DND-41 (cell line): Measurements from ENCODE around the gene VAMP2.

Source experiments
- ATAC-seq: fragments of 200-7000 bp; cut with Tn5 transposase; 3 replicates; pipeline ENCODE4 v1.9.1; 2021; ENCODE audit warnings: low read depth; ENCODE audit not compliant: insufficient read depth
- DNase-seq: peaks from one replicate; pipeline ENCODE4 v3.0.0-alpha.2; 2020
- H2AFZ ChIP-seq: 2 replicates; pipeline ENCODE4 v1.6.0; 2012; ENCODE audit warnings: low read depth, low read length
- H3K27ac ChIP-seq: 2 replicates; pipeline ENCODE4 v1.5.1; 2012; ENCODE audit warnings: low read length, inconsistent platforms
- H3K27me3 ChIP-seq: fragments of 200-600 bp; sonication (generic); 2 replicates; pipeline ENCODE4 v1.6.0; 2012; ENCODE audit warnings: low read length, mild to moderate bottlenecking, inconsistent platforms; ENCODE audit not compliant: insufficient read depth, poor library complexity
- H3K36me3 ChIP-seq: 2 replicates; pipeline ENCODE4 v1.5.1; 2012; ENCODE audit warnings: low read length, inconsistent platforms; ENCODE audit not compliant: insufficient read depth
- H3K4me1 ChIP-seq: 2 replicates; pipeline ENCODE4 v1.5.1; 2012; ENCODE audit warnings: mild to moderate bottlenecking, low read length; ENCODE audit not compliant: insufficient read depth
- H3K4me2 ChIP-seq: 2 replicates; pipeline ENCODE4 v1.6.0; 2012; ENCODE audit warnings: mild to moderate bottlenecking, moderate library complexity, low read length, inconsistent platforms; ENCODE audit not compliant: insufficient read depth
- H3K4me3 ChIP-seq, 2 experiments: fragments of 200-600 bp in 1 of 2; shearing (Covaris generic) in 1 of 2; 2 replicates each; pipeline ENCODE4 v1.5.1; 2012 to 2016; ENCODE audit warnings: inconsistent platforms in 2 of 2, low read length in 2 of 2, mild to moderate bottlenecking in 2 of 2, low read depth in 1 of 2, moderate library complexity in 1 of 2
- H3K79me2 ChIP-seq: 2 replicates; pipeline ENCODE4 v1.6.0; 2012; ENCODE audit warnings: low read length, inconsistent platforms; ENCODE audit not compliant: insufficient read depth
- H3K9ac ChIP-seq: 2 replicates; pipeline ENCODE4 v1.6.0; 2012; ENCODE audit warnings: low read depth, mild to moderate bottlenecking, inconsistent platforms, low read length, moderate library complexity
- H3K9me3 ChIP-seq: 2 replicates; pipeline ENCODE4 v1.5.1; 2012; ENCODE audit warnings: low read length, moderate library complexity, mild to moderate bottlenecking, inconsistent platforms; ENCODE audit not compliant: insufficient read depth, severe bottlenecking
- H4K20me1 ChIP-seq: 2 replicates; pipeline ENCODE4 v1.6.0; 2012; ENCODE audit warnings: low read length; ENCODE audit not compliant: insufficient read depth
- EZH2 ChIP-seq: IDR thresholded peaks from 3 replicates; pipeline ENCODE4 v1.6.1; 2012; ENCODE audit warnings: borderline replicate concordance, low read depth, mild to moderate bottlenecking, moderate library complexity, low read length, inconsistent platforms; ENCODE audit not compliant: severe bottlenecking
- TF ChIP-seq, protein P1 (sequence below): IDR thresholded peaks from 2 replicates; pipeline ENCODE4 v1.5.1; 2012; ENCODE audit warnings: borderline replicate concordance, low read length, moderate library complexity, mild to moderate bottlenecking; ENCODE audit not compliant: poor library complexity, severe bottlenecking; ENCODE audit errors: extremely low read depth

The VAMP2 gene

DNA sequence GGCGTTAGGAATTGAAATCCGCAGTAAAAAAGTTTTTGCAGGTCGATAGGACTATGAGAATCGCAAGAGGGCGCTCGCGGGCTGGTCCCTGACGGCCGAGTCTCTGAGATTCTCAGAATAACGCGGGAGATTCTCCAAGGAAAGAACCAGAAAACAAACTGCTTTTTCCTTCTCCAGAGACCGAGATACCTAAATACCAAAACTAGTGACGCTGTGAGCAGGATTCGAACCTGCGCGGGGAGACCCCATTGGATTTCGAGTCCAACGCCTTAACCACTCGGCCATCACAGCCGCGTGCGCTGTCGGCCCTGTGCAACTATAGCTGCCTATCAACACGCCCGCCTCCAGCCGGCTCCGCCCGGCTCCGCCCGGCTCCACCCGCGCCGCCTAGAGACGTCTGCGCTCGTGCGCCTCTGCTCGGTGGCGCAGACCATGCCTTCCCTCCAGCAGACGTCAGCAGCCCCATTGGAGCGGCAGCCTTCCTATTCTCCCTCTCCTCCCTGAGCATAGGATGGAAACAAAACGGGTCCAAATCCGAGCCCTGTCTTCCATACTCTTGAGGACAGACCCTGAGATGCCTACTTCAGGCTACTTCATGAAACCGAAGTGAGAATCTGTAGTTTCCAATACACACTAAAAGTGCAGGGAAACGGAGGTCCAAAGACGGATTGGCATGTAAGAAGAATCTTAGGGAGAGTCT, 23.9 kb downstream of the VAMP2 start:
- DNase-seq (peak; percentile 97), ATAC-seq (peak; percentile 95)
- H4K20me1 ChIP-seq, result no peaks in the 10 kb centered on the region
- peak overlapping the region; percentile 83 for H3K4me2 ChIP-seq
- H3K9me3 ChIP-seq, result no peaks in the 10 kb centered on the region
- peaks cover 29% of the 10 kb centered on the region for H3K4me1 ChIP-seq
- no peak for TF ChIP-seq EZH2
- TF ChIP-seq, protein P1, sequence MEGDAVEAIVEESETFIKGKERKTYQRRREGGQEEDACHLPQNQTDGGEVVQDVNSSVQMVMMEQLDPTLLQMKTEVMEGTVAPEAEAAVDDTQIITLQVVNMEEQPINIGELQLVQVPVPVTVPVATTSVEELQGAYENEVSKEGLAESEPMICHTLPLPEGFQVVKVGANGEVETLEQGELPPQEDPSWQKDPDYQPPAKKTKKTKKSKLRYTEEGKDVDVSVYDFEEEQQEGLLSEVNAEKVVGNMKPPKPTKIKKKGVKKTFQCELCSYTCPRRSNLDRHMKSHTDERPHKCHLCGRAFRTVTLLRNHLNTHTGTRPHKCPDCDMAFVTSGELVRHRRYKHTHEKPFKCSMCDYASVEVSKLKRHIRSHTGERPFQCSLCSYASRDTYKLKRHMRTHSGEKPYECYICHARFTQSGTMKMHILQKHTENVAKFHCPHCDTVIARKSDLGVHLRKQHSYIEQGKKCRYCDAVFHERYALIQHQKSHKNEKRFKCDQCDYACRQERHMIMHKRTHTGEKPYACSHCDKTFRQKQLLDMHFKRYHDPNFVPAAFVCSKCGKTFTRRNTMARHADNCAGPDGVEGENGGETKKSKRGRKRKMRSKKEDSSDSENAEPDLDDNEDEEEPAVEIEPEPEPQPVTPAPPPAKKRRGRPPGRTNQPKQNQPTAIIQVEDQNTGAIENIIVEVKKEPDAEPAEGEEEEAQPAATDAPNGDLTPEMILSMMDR, result peak; percentile 86
- peaks cover 35% of the 10 kb centered on the region for H3K36me3 ChIP-seq
- H3K9ac ChIP-seq, result peak overlapping the region; percentile 66
- peak overlapping the region; percentile 93 for H3K27ac ChIP-seq
- peak overlapping the region; percentile 35 to 68 for H3K4me3 ChIP-seq
- H3K79me2 ChIP-seq, result no peaks in the 10 kb centered on the region
- H2AFZ ChIP-seq, result peak overlapping the region; percentile 90
- no peaks in the 10 kb centered on the region for H3K27me3 ChIP-seq

DNA sequence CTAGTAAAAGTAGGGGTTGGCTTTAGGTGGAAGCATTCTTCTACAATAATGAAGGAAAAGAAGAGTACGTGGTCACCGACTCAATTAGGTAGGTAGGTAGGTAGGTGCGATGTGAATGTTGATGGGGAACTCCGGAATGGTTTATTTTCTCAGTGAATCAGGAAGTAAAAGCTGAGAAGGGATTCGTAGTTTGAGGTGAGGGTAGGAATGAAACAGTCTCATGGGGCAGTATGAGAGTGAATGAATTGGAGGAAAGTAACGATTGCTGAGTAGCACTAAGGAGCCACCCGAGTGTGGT, 24.4 kb downstream of the VAMP2 start:
- Histone ChIP-seq H3K4me3 (peak overlapping the region; percentile 19 to 68; a peak in 3 of 4 replicates), H2AFZ (peak overlapping the region; percentile 78), H3K9ac (peak overlapping the region; percentile 66), H3K79me2 (no peaks in the 10 kb centered on the region), H3K9me3 (no peaks in the 10 kb centered on the region), H3K4me2 (peak overlapping the region; percentile 83), H3K36me3 (peaks cover 30% of the 10 kb centered on the region), H3K27me3 (no peaks in the 10 kb centered on the region), H3K27ac (peak overlapping the region; percentile 93), H4K20me1 (no peaks in the 10 kb centered on the region), H3K4me1 (peaks cover 29% of the 10 kb centered on the region)
- no peak for ATAC-seq
- TF ChIP-seq, protein P1, result no peak
- no peak for TF ChIP-seq EZH2
- DNase-seq, result no peak

- H2AFZ ChIP-seq, result peak overlapping the region; percentile 78
- H3K36me3 ChIP-seq, result peaks cover 26% of the 10 kb centered on the region
- TF ChIP-seq, protein P1, result no peak
- no peak for TF ChIP-seq EZH2
- no peak for ATAC-seq
- peak overlapping the region; percentile 93 for H3K27ac ChIP-seq
- H3K9me3 ChIP-seq, result no peaks in the 10 kb centered on the region
- H3K27me3 ChIP-seq, result no peaks in the 10 kb centered on the region
- H3K4me3 ChIP-seq, result peak overlapping the region; percentile 19 to 68; a peak in 3 of 4 replicates
- H3K4me2 ChIP-seq, result peak overlapping the region; percentile 83
- H3K4me1 ChIP-seq, result peaks cover 29% of the 10 kb centered on the region
- no peaks in the 10 kb centered on the region for H4K20me1 ChIP-seq
- DNase-seq, result no peak
- no peaks in the 10 kb centered on the region for H3K79me2 ChIP-seq
- peak overlapping the region; percentile 66 for H3K9ac ChIP-seq
Measured at GRCh38 chr17:8137645-8138373, 24.9 kb downstream of the VAMP2 start.
